ENCODE measurements around the gene SPCS3. TPM values are rescaled to one million over a fixed set of nuclear protein-coding genes. Genes with fewer than 3 reads are reported as not detected.
A peak's percentile ranks its signal among the peaks of the same experiment; 100 is the strongest.

The SPCS3 gene
- total RNA-seq, 1 experiment from 2014 or later, result 117 TPM

DNA sequence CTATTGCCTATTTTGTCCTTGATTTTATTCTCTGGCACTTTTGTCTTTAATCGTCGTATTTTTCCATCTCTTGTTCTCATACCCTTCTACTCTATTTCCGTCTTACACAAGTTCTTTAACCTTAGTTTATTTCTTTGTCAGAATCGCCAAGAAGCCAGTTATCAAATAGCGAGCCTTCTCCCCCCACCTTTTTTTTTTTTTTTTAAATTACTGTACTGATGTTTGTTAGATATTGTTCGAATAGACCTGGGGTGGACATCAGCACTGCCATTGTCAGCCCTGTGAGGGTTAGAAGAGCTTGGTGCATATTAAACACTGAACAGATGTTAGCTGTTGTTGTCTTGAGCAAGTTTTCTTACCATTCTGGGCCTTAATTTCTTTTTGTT lies 1.2 kb downstream of the SPCS3 start (continued):
- TF ChIP-seq, protein P1, sequence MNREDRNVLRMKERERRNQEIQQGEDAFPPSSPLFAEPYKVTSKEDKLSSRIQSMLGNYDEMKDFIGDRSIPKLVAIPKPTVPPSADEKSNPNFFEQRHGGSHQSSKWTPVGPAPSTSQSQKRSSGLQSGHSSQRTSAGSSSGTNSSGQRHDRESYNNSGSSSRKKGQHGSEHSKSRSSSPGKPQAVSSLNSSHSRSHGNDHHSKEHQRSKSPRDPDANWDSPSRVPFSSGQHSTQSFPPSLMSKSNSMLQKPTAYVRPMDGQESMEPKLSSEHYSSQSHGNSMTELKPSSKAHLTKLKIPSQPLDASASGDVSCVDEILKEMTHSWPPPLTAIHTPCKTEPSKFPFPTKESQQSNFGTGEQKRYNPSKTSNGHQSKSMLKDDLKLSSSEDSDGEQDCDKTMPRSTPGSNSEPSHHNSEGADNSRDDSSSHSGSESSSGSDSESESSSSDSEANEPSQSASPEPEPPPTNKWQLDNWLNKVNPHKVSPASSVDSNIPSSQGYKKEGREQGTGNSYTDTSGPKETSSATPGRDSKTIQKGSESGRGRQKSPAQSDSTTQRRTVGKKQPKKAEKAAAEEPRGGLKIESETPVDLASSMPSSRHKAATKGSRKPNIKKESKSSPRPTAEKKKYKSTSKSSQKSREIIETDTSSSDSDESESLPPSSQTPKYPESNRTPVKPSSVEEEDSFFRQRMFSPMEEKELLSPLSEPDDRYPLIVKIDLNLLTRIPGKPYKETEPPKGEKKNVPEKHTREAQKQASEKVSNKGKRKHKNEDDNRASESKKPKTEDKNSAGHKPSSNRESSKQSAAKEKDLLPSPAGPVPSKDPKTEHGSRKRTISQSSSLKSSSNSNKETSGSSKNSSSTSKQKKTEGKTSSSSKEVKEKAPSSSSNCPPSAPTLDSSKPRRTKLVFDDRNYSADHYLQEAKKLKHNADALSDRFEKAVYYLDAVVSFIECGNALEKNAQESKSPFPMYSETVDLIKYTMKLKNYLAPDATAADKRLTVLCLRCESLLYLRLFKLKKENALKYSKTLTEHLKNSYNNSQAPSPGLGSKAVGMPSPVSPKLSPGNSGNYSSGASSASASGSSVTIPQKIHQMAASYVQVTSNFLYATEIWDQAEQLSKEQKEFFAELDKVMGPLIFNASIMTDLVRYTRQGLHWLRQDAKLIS (CRISPR knock-in tag; IDR thresholded peaks at IDR 0.05; ENCODE audit: borderline replicate concordance), result no peak
- TF ChIP-seq NR2C2 (CRISPR knock-in tag; IDR thresholded peaks at IDR 0.05), result no peak
- no peak for TF ChIP-seq TCF7 (CRISPR knock-in tag; IDR thresholded peaks at IDR 0.05; ENCODE audit: low read depth)

DNA sequence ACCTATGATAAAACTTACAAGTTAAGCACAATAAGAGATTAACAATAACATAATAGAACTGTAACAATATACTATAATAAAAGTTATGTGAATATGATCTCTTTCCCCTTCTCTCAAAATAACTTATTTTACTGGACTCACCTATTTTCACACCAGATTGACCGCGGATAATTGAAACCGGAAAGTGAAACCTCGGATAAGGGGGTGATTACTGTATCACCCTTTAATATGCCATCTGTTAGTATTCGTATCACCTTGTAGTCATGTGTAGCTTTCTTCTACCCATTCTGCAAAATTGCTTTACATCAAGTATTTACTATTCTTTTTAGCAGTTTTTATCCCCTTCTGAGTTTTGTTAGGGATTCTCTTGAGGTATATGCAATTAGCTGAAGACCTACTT lies 1.8 kb downstream of the SPCS3 start:
- no peak overlapping the region for H3K27ac Mint-ChIP-seq

DNA sequence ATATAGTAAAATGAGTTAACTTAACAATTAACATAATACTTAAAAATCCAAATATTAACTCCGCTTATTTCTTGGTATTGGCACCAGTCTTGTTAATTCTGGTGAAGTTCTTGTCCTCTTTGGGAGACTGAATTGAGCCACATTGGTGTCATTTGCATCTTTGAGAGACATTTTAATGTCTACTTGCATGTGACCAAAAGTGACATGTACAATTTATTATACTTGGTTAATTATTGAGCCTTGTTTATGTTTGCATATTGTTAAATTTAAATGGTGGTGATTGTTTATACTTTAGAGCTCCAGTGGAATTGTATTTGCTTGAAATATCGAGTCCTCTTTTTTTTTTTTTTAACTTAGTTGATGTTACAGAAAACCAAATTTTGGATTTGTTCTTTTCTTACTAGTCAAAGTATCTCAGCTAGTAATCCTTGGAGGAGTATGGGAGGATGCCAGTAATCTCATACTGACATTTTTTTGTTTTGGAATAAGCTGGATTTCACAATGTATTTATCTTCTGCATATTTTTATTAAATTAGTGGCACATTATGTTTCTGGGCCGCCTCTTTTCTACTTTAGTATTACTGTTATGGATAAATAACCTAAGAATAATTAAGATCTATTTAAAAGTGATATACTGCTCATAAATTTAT lies 3.9 kb downstream of the SPCS3 start:
- Mint-ChIP-seq H3K9me3 (no peaks in the 10 kb centered on the region), H3K27ac (peak overlapping the region; percentile 17; the same call in 1 of the 2 replicates), H3K27me3 (ENCODE audit: low read depth) (no peaks in the 10 kb centered on the region), H3K4me1 (peaks cover 32% of the 10 kb centered on the region), H3K4me3 (no peak overlapping the region), H3K36me3 (no peaks in the 10 kb centered on the region)
- ChIA-PET CTCF (no interaction called here), POLR2A (interaction anchor here (0.6 kb wide), 1 partner anchor 258 kb away, joined by 3 read pairs; no protein-coding TSS in a partner anchor)
- ATAC-seq (no peak), DNase-seq (ENCODE audit: low spot score) (no peak)
- no peak for TF ChIP-seq CREM (CRISPR knock-in tag; IDR thresholded peaks at IDR 0.05)
- TF ChIP-seq, protein P2, sequence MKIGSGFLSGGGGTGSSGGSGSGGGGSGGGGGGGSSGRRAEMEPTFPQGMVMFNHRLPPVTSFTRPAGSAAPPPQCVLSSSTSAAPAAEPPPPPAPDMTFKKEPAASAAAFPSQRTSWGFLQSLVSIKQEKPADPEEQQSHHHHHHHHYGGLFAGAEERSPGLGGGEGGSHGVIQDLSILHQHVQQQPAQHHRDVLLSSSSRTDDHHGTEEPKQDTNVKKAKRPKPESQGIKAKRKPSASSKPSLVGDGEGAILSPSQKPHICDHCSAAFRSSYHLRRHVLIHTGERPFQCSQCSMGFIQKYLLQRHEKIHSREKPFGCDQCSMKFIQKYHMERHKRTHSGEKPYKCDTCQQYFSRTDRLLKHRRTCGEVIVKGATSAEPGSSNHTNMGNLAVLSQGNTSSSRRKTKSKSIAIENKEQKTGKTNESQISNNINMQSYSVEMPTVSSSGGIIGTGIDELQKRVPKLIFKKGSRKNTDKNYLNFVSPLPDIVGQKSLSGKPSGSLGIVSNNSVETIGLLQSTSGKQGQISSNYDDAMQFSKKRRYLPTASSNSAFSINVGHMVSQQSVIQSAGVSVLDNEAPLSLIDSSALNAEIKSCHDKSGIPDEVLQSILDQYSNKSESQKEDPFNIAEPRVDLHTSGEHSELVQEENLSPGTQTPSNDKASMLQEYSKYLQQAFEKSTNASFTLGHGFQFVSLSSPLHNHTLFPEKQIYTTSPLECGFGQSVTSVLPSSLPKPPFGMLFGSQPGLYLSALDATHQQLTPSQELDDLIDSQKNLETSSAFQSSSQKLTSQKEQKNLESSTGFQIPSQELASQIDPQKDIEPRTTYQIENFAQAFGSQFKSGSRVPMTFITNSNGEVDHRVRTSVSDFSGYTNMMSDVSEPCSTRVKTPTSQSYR (CRISPR knock-in tag; IDR thresholded peaks at IDR 0.05), result no peak
- no peak for TF ChIP-seq TP53 (CRISPR knock-in tag; IDR thresholded peaks at IDR 0.05)
- TF ChIP-seq SMAD3 (CRISPR knock-in tag; IDR thresholded peaks at IDR 0.05; ENCODE audit: borderline replicate concordance), result no peak
- TF ChIP-seq, protein P3, sequence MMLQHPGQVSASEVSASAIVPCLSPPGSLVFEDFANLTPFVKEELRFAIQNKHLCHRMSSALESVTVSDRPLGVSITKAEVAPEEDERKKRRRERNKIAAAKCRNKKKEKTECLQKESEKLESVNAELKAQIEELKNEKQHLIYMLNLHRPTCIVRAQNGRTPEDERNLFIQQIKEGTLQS (CRISPR knock-in tag; conservative IDR thresholded peaks at IDR 0.05), result no peak
- no peak for TF ChIP-seq ZNF138 (CRISPR knock-in tag; conservative IDR thresholded peaks at IDR 0.05)
- TF ChIP-seq, protein P4, sequence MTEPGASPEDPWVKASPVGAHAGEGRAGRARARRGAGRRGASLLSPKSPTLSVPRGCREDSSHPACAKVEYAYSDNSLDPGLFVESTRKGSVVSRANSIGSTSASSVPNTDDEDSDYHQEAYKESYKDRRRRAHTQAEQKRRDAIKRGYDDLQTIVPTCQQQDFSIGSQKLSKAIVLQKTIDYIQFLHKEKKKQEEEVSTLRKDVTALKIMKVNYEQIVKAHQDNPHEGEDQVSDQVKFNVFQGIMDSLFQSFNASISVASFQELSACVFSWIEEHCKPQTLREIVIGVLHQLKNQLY (CRISPR knock-in tag; IDR thresholded peaks at IDR 0.05), result no peak
- no peak for TF ChIP-seq NR3C1 (CRISPR knock-in tag; conservative IDR thresholded peaks at IDR 0.05; ENCODE audit: low read depth)

More for the DNA sequence above, 1.8 kb downstream of the SPCS3 start:
- POLR2A ChIA-PET, result interaction anchor here (0.7 kb wide), 1 partner anchor 257 kb away, joined by 9 read pairs; no protein-coding TSS in a partner anchor
- TF ChIP-seq, protein P5, sequence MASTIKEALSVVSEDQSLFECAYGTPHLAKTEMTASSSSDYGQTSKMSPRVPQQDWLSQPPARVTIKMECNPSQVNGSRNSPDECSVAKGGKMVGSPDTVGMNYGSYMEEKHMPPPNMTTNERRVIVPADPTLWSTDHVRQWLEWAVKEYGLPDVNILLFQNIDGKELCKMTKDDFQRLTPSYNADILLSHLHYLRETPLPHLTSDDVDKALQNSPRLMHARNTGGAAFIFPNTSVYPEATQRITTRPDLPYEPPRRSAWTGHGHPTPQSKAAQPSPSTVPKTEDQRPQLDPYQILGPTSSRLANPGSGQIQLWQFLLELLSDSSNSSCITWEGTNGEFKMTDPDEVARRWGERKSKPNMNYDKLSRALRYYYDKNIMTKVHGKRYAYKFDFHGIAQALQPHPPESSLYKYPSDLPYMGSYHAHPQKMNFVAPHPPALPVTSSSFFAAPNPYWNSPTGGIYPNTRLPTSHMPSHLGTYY (CRISPR knock-in tag; IDR thresholded peaks at IDR 0.05), result no peak
- TF ChIP-seq ZBTB21 (CRISPR knock-in tag; IDR thresholded peaks at IDR 0.05; ENCODE audit: borderline replicate concordance), result no peak
- TF ChIP-seq, protein P6, sequence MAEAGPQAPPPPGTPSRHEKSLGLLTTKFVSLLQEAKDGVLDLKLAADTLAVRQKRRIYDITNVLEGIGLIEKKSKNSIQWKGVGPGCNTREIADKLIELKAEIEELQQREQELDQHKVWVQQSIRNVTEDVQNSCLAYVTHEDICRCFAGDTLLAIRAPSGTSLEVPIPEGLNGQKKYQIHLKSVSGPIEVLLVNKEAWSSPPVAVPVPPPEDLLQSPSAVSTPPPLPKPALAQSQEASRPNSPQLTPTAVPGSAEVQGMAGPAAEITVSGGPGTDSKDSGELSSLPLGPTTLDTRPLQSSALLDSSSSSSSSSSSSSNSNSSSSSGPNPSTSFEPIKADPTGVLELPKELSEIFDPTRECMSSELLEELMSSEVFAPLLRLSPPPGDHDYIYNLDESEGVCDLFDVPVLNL (CRISPR knock-in tag; IDR thresholded peaks at IDR 0.05; ENCODE audit: borderline replicate concordance, low read depth), result no peak
- TF ChIP-seq, protein P7, sequence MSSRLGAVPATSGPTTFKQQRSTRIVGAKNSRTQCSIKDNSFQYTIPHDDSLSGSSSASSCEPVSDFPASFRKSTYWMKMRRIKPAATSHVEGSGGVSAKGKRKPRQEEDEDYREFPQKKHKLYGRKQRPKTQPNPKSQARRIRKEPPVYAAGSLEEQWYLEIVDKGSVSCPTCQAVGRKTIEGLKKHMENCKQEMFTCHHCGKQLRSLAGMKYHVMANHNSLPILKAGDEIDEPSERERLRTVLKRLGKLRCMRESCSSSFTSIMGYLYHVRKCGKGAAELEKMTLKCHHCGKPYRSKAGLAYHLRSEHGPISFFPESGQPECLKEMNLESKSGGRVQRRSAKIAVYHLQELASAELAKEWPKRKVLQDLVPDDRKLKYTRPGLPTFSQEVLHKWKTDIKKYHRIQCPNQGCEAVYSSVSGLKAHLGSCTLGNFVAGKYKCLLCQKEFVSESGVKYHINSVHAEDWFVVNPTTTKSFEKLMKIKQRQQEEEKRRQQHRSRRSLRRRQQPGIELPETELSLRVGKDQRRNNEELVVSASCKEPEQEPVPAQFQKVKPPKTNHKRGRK (CRISPR knock-in tag; IDR thresholded peaks at IDR 0.05; ENCODE audit: borderline replicate concordance), result no peak
- TF ChIP-seq, protein P8, sequence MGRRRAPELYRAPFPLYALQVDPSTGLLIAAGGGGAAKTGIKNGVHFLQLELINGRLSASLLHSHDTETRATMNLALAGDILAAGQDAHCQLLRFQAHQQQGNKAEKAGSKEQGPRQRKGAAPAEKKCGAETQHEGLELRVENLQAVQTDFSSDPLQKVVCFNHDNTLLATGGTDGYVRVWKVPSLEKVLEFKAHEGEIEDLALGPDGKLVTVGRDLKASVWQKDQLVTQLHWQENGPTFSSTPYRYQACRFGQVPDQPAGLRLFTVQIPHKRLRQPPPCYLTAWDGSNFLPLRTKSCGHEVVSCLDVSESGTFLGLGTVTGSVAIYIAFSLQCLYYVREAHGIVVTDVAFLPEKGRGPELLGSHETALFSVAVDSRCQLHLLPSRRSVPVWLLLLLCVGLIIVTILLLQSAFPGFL (CRISPR knock-in tag; IDR thresholded peaks at IDR 0.05; ENCODE audit: borderline replicate concordance), result no peak
- ATAC-seq (no peak), DNase-seq (ENCODE audit: low spot score) (no peak)
- Mint-ChIP-seq H3K4me3 (peak overlapping the region; percentile 81), H3K27me3 (ENCODE audit: low read depth) (no peaks in the 10 kb centered on the region), H3K4me1 (peaks cover 38% of the 10 kb centered on the region), H3K36me3 (no peaks in the 10 kb centered on the region), H3K9me3 (no peaks in the 10 kb centered on the region)
- CTCF ChIA-PET, result no interaction called here

All from WTC11 (cell line).